Measurements from ENCODE around the gene ALG5.

ALG5 gene

GRCh38 chr13:36915106-36915505 lies 84.0 kb downstream of the ALG5 start:
- no peak overlapping the region for H3K4me2 ChIP-seq
- no peak for TF ChIP-seq CTCF (conservative IDR thresholded peaks at IDR 0.05; ENCODE audit: low read depth, low read length)
- H3K79me2 ChIP-seq (ENCODE audit: insufficient read depth, low read depth) = no peaks in the 10 kb centered on the region
- no peaks in the 10 kb centered on the region for H3K36me3 ChIP-seq (ENCODE audit: insufficient read depth)
- no peaks in the 10 kb centered on the region for H4K20me1 ChIP-seq (ENCODE audit: insufficient read depth)
- H3K9ac ChIP-seq = no peak overlapping the region
- no peaks in the 10 kb centered on the region for H3K4me1 ChIP-seq (ENCODE audit: low read depth, poor library complexity, severe bottlenecking)
- H3K27ac ChIP-seq = no peak overlapping the region
- H3K4me3 ChIP-seq (IDR thresholded peaks at IDR 0.05; ENCODE audit: insufficient read depth, low read depth, low read length) = no peak overlapping the region
- no peak overlapping the region for H2AFZ ChIP-seq (ENCODE audit: low read depth)
- H3K27me3 ChIP-seq (ENCODE audit: insufficient read depth, low read depth) = no peaks in the 10 kb centered on the region

GRCh38 chr13:36914648-36915047 lies 84.5 kb downstream of the ALG5 start:
- no peak overlapping the region for H3K9ac ChIP-seq
- H2AFZ ChIP-seq (ENCODE audit: low read depth) = no peak overlapping the region
- H3K27me3 ChIP-seq (ENCODE audit: insufficient read depth, low read depth) = no peaks in the 10 kb centered on the region
- H3K4me1 ChIP-seq (ENCODE audit: low read depth, poor library complexity, severe bottlenecking) = no peaks in the 10 kb centered on the region
- H3K79me2 ChIP-seq (ENCODE audit: insufficient read depth, low read depth) = no peaks in the 10 kb centered on the region
- H3K27ac ChIP-seq = no peak overlapping the region
- H4K20me1 ChIP-seq (ENCODE audit: insufficient read depth) = no peaks in the 10 kb centered on the region
- no peak for TF ChIP-seq CTCF (conservative IDR thresholded peaks at IDR 0.05; ENCODE audit: low read depth, low read length)
- no peak overlapping the region for H3K4me2 ChIP-seq
- no peak overlapping the region for H3K4me3 ChIP-seq (IDR thresholded peaks at IDR 0.05; ENCODE audit: insufficient read depth, low read depth, low read length)
- no peaks in the 10 kb centered on the region for H3K36me3 ChIP-seq (ENCODE audit: insufficient read depth)

DNA sequence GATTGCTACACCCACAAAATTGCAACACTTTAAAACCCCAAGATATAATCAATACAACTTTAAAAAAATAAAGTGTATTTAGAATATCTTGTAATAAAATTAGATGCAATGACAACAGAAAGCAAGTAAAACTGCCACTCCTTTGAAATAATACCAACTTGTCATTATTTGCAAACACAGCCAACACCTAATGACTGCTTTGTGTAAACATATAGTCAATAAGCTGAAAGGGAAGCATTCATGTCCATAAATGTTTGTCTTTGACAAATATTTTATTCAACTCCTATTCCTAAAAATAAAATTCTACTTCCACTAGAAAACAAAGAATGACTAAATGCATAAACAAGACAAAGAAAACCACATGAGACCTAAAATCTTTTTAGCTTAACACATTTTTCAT lies 85.7 kb downstream of the ALG5 start:
- H3K4me3 ChIP-seq (IDR thresholded peaks at IDR 0.05; ENCODE audit: insufficient read depth, low read depth, low read length) = no peak overlapping the region
- H3K27ac ChIP-seq = no peak overlapping the region
- no peaks in the 10 kb centered on the region for H3K79me2 ChIP-seq (ENCODE audit: insufficient read depth, low read depth)
- no peaks in the 10 kb centered on the region for H3K27me3 ChIP-seq (ENCODE audit: insufficient read depth, low read depth)
- no peaks in the 10 kb centered on the region for H3K36me3 ChIP-seq (ENCODE audit: insufficient read depth)
- no peaks in the 10 kb centered on the region for H4K20me1 ChIP-seq (ENCODE audit: insufficient read depth)
- no peak overlapping the region for H2AFZ ChIP-seq (ENCODE audit: low read depth)
- H3K9ac ChIP-seq = no peak overlapping the region
- no peaks in the 10 kb centered on the region for H3K4me1 ChIP-seq (ENCODE audit: low read depth, poor library complexity, severe bottlenecking)
- no peak overlapping the region for H3K4me2 ChIP-seq
- TF ChIP-seq CTCF (conservative IDR thresholded peaks at IDR 0.05; ENCODE audit: low read depth, low read length) = no peak

DNA sequence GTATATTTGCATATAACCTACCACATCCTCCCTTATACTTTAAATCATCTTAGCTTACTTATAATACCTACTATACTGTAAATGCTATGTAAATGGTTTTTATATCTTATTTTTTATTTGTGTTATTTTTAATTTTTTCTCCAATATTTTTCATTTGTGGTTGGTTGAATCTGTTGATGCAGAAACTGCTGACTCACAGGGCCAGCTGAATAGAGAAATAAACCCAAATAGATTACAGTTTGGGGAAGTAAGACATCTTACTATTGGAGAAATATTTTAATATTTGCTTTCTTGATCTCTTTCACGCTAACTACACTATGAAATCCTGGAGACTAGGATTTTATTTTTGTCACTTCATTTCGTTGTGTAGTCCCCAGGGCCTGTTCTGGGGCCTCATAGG lies 86.2 kb downstream of the ALG5 start:
- H3K4me1 ChIP-seq (ENCODE audit: low read depth, poor library complexity, severe bottlenecking) = no peaks in the 10 kb centered on the region
- TF ChIP-seq CTCF (conservative IDR thresholded peaks at IDR 0.05; ENCODE audit: low read depth, low read length) = no peak
- H4K20me1 ChIP-seq (ENCODE audit: insufficient read depth) = no peaks in the 10 kb centered on the region
- no peaks in the 10 kb centered on the region for H3K79me2 ChIP-seq (ENCODE audit: insufficient read depth, low read depth)
- no peak overlapping the region for H3K9ac ChIP-seq
- no peak overlapping the region for H2AFZ ChIP-seq (ENCODE audit: low read depth)
- H3K27ac ChIP-seq = no peak overlapping the region
- H3K27me3 ChIP-seq (ENCODE audit: insufficient read depth, low read depth) = no peaks in the 10 kb centered on the region
- no peak overlapping the region for H3K4me2 ChIP-seq
- H3K4me3 ChIP-seq (IDR thresholded peaks at IDR 0.05; ENCODE audit: insufficient read depth, low read depth, low read length) = no peak overlapping the region
- no peaks in the 10 kb centered on the region for H3K36me3 ChIP-seq (ENCODE audit: insufficient read depth)

DNA sequence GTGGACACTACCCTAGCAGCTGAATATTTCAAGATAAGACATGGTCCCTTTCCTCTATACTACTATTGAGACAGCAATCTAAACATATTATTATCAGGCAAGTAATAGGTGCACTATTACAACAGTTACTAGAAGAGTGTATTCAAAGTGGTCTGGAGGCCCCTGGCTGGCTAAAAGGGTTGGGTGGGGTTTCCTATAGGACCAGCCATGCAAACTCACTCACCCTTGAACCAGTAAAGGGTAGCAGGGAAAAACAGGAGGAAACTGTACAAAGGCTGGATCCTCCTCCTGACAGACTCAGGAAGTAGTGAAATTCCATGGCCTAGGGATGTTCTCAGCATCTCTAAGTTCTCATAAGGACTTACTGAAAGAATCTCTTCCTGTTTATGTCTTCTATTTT lies 86.8 kb downstream of the ALG5 start:
- H3K27ac ChIP-seq = no peak overlapping the region

More for the DNA sequence above, 86.8 kb downstream of the ALG5 start:
- H3K9ac ChIP-seq = no peak overlapping the region
- TF ChIP-seq CTCF (conservative IDR thresholded peaks at IDR 0.05; ENCODE audit: low read depth, low read length) = no peak
- H3K36me3 ChIP-seq (ENCODE audit: insufficient read depth) = no peaks in the 10 kb centered on the region
- no peak overlapping the region for H2AFZ ChIP-seq (ENCODE audit: low read depth)
- no peak overlapping the region for H3K4me3 ChIP-seq (IDR thresholded peaks at IDR 0.05; ENCODE audit: insufficient read depth, low read depth, low read length)
- H3K4me1 ChIP-seq (ENCODE audit: low read depth, poor library complexity, severe bottlenecking) = no peaks in the 10 kb centered on the region
- H3K27me3 ChIP-seq (ENCODE audit: insufficient read depth, low read depth) = no peaks in the 10 kb centered on the region
- H4K20me1 ChIP-seq (ENCODE audit: insufficient read depth) = no peaks in the 10 kb centered on the region
- H3K4me2 ChIP-seq = no peak overlapping the region
- H3K79me2 ChIP-seq (ENCODE audit: insufficient read depth, low read depth) = no peaks in the 10 kb centered on the region

All from KMS-11 (cell line).